HG03469 (cell line): ENCODE data around the gene DNAH10.

Experiments used
- ATAC-seq: cut with Tn5 transposase; IDR thresholded peaks from one replicate; pipeline ENCODE4 v1.9.1; 2021; ENCODE audit warnings: mild to moderate bottlenecking, moderate library complexity, moderate number of reproducible peaks; ENCODE audit not compliant: unreplicated experiment

DNAH10 gene

DNA sequence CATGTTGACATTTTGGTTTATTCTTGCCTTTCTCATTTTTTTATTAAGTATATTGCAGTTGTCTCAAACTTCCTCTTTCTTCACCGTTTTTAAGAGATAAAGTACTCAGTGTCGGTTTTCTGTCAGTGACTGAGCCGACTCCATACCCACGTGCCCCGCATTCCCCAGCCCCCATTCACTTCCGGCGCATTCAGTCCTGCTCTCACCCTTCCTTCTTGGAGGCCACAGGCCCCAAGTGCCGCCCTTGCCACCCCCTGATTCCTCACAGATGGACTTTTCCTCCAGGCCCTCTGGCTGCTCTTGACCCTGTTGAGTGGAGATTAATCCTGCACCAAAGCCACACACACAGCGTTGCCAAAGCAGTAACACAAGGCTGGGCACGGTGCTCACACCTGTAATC is 19.1 kb upstream of the DNAH10 start:
- ATAC-seq: no peak

- no peak for ATAC-seq
Measured at GRCh38 chr12:123744836-123745235, 17.3 kb upstream of the DNAH10 start.

GRCh38 chr12:123747309-123747708 is 14.8 kb upstream of the DNAH10 start:
- no peak for ATAC-seq

DNA sequence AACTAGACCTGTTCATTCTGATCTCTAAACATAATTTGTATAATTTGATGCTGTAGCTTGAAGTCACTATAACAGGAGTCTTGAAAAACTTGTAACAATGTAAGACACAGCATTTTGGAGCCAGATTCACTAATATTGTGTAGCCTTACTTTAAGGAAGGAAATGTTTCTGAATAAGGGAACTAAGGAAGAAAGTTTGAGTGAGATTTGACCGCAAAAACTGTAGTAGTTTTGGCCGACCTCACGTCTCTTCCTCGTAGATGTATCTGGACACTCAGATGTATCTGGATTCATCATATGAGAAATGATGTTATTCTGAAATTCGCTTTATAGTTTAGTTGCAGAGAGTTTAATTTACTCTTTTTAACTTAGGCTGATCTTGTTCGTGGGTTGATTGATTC is 13.9 kb upstream of the DNAH10 start:
- no peak for ATAC-seq

GRCh38 chr12:123748661-123749060 is 13.4 kb upstream of the DNAH10 start:
- ATAC-seq: no peak

GRCh38 chr12:123749355-123749754 is 12.7 kb upstream of the DNAH10 start:
- no peak for ATAC-seq

DNA sequence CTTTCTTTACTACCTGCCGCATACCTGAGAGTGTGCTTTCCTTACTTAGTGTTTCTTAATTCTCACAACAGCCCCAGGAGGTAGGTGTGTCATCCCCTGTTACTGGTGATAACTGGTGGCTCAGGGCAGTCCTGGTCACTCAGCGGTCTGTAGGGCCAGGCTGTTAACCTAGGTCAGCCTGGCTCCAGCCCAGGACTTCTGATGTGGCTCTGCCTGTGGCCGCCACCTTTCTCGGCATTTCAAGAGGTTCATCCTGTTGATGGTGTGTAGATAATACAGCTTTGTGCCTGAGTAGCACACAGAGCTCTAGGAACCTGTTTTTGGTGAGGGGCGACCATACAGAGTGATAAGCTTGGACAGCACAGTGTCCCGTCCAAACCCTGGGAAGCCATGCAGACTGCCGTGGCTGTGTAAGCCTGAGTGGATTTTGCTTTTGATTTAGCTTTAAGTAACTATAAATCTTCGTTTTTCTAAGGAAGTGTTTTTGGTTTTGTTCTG is 11.9 kb upstream of the DNAH10 start:
- no peak for ATAC-seq

- no peak for ATAC-seq
Measured at GRCh38 chr12:123752046-123752445, 10.1 kb upstream of the DNAH10 start.

DNA sequence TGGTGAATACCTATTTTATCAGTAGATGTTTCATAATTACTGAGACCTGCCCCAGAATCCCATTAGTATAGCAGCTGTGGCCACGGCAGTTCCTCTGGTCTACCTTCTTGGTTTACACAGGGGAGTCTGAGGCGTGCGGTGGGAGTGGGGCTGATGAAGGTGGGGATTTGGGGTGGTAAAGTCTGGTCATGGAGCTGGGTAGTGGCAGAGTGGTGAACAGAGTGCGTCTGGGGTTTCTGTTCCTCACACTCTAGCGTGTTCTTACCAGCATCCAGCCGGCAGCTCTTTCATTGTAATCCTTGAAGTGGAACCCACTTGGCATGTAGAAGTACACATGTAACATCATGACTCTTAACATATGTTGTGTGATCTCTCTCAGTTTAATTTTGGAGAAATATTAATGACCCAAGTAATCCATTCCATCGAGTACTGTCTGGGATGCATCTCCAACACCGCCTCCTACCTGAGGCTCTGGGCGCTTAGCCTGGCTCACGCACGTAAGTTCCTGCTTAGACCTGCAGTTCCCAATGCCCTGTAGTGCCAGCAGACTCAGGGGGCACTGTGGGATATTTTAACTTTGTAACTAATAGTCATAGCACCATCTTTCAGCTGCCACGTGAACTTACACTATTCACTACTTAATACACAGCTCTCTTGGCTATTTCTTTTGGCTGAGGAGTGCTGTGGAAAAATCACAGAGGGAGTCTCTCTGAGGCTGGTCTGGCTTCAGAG is 7.9 kb upstream of the DNAH10 start:
- no peak for ATAC-seq

GRCh38 chr12:123757561-123757960 is 4.5 kb upstream of the DNAH10 start:
- no peak for ATAC-seq

- ATAC-seq: no peak
Measured at GRCh38 chr12:123760267-123760938, 1.7 kb upstream of the DNAH10 start.

DNA sequence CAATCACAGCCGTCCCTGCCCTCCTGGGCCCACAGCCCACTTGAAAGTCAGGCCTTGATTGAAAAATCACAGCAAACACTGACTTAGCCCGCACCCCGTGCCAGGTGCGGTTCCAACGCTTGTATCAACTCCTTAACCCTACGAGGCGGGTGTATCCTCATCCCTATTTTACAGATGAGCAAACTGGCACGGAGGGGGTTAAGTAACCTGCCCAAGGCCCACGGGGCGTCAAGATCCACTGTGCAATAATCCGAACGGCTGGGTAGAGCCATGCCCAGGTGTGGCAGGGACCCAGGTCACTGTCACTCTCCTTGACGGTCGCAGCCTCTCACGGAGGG is 583 bp downstream of the DNAH10 start:
- no peak for ATAC-seq

- ATAC-seq: no peak
Measured at GRCh38 chr12:123763093-123763492, 992 bp downstream of the DNAH10 start.

DNA sequence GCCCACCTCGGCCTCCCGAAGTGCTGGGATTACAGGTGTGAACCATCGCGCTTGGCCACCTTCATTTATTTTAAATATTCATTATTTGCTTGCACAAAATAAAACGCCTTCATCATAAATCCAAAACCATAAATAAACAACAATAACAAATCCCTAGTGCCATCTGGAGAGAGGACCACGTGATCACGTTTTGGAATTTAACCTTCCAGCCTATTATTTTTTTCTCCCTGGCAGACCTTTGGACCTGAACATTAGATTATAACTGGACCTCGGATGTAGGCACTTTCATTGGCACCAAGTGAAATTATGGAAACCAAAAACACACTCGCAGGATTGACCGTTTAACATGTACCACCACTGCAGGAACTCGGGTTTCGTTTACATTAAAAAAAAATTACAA is 2.0 kb downstream of the DNAH10 start:
- ATAC-seq: no peak

- ATAC-seq: no peak
Measured at GRCh38 chr12:123765504-123766035, 3.5 kb downstream of the DNAH10 start.

GRCh38 chr12:123767613-123768012 is 5.5 kb downstream of the DNAH10 start:
- ATAC-seq: no peak

- ATAC-seq: no peak
Measured at GRCh38 chr12:123771261-123771660, 9.2 kb downstream of the DNAH10 start.

DNA sequence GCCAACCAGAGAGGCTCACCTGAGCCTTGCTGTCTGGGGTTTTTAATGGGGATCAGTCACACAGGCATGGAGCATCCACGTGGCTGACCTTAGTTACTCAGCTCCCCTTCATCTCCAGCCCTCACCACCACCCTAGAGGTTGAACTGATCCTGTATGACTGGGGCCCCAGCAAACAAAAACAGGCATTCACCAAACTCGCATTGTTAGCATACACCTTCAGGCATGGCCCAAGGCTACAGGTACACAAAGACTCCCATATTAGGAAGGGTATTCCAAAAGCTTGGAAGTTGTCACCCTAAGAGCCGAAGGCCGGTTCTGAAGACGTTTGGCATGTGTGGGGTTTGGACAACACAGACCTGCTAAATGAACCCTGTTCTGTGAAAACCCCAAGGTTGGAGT is 10.0 kb downstream of the DNAH10 start:
- ATAC-seq: no peak

- no peak for ATAC-seq
Measured at GRCh38 chr12:123773375-123773774, 11.3 kb downstream of the DNAH10 start.

DNA sequence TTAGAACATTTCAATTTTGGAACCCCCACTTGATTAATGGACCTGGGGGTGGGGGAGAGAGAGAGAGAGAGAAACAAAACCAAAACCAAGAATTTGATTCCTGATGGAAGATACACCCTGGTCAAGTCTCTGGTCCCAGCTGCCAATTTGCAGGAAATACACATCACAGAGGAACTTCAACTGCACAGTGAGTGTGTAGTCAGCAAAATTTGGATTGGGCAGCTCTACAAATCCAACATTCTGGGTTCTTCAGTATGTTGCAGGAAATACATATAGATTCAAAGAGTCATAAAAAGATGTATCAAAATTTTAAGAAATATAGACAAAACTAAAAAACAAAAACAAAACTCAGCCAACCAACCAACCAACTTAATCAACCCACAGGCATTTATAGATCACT is 17.4 kb downstream of the DNAH10 start:
- no peak for ATAC-seq

GRCh38 chr12:123782997-123783792 is 21.1 kb downstream of the DNAH10 start:
- no peak for ATAC-seq
